Spleen (tissue), 11 donors: ENCODE results near the gene KRABD2.
A peak's percentile ranks its signal among the peaks of the same experiment; 100 is the strongest.
"Not testable (repeated sequence)": the region's sequence is repeated elsewhere in the genome, so short reads cannot be mapped to it uniquely, and the experiment has no call there.

Experiments
- DNase-seq: peaks from one replicate; pipeline ENCODE4 v3.0.0-alpha.2; 2020
- H3K27ac ChIP-seq, 8 donors: fragments of 200-600 bp; sonication (generic) in 7 of 8; 1 replicate in 4 of 8; 2 replicates in 4 of 8; pipeline versions ENCODE4 v1.5.0 to v1.8.0; 2016 to 2021; ENCODE audit warnings: inconsistent platforms in 4 of 8, mild to moderate bottlenecking in 4 of 8, moderate library complexity in 1 of 8
- H3K27me3 ChIP-seq, 7 donors: fragments of 200-600 bp; sonication (generic) in 6 of 7; replicated peaks in 1 of 7; 1 replicate in 4 of 7; 2 replicates in 3 of 7; pipeline versions ENCODE4 v1.5.0 to v1.8.0; 2016 to 2021; ENCODE audit warnings: inconsistent platforms in 3 of 7, mild to moderate bottlenecking in 1 of 7
- H3K36me3 ChIP-seq, 6 donors: fragments of 200-600 bp; sonication (generic) in 5 of 6; 1 replicate in 4 of 6; 2 replicates in 2 of 6; pipeline versions ENCODE4 v1.5.0 to v1.8.0; 2016 to 2021; ENCODE audit warnings: inconsistent platforms in 2 of 6
- H3K4me1 ChIP-seq, 6 donors: fragments of 200-600 bp; sonication (generic) in 5 of 6; 1 replicate in 3 of 6; 2 replicates in 3 of 6; pipeline versions ENCODE4 v1.5.0 to v1.8.0; 2016 to 2021; ENCODE audit warnings: inconsistent platforms in 3 of 6
- H3K4me3 ChIP-seq, 8 donors: fragments of 200-600 bp; sonication (generic) in 7 of 8; 1 replicate in 4 of 8; 2 replicates in 4 of 8; pipeline versions ENCODE4 v1.5.0 to v1.8.0; 2016 to 2021; ENCODE audit warnings: inconsistent platforms in 4 of 8, mild to moderate bottlenecking in 4 of 8, moderate library complexity in 2 of 8
- H3K9me3 ChIP-seq, 8 donors: fragments of 200-600 bp; sonication (generic) in 7 of 8; 1 replicate in 4 of 8; 2 replicates in 4 of 8; pipeline versions ENCODE4 v1.5.0 to v1.8.0; 2016 to 2021; ENCODE audit warnings: inconsistent platforms in 4 of 8
- POLR2A ChIP-seq, 3 donors: fragments of 450-650 bp; IDR thresholded peaks; one replicate each; pipeline ENCODE4 v1.5.1; 2017; ENCODE audit warnings: antibody characterized with exemption in 3 of 3, mild to moderate bottlenecking in 1 of 3
- POLR2AphosphoS5 ChIP-seq, 3 donors: sonication (generic); formaldehyde crosslinking; IDR thresholded peaks; one replicate each; pipeline ENCODE4 v1.5.1; 2017; ENCODE audit warnings: antibody characterized with exemption in 3 of 3
- WGBS, 5 donors: extraction: QIAGEN DNeasy Blood & Tissue Kit in 3 of 5; methylation state at CpG; one replicate each; pipeline versions ENCODE4 v1.1.5 to v1.1.7; 2013 to 2018; 5-methylcytosine and 5-hydroxymethylcytosine counted together
- intact Hi-C: fragments of 100-400 bp; cut with DNase I; formaldehyde crosslinking; loops from one replicate; pipeline ENCODE4 v1.15.0; 2023; ENCODE audit warnings: low total_unique reads
- TF ChIP-seq, protein P1 (sequence below), 11 experiments: fragments of 200-600 bp in 7 of 11; fragments of 450-650 bp in 4 of 11; sonication (generic) in 4 of 11; IDR thresholded peaks in 8 of 11; conservative IDR thresholded peaks in 3 of 11; 1 replicate in 7 of 11; 2 replicates in 4 of 11; pipeline versions ENCODE4 v1.4.0 to v1.8.0; 2016 to 2021; ENCODE audit warnings: antibody characterized with exemption in 11 of 11, inconsistent platforms in 4 of 11, mild to moderate bottlenecking in 1 of 11
- donor health status: healthy with polysubstance abuse.
- donor health status: DM: no; HTN: no; CAD: no; lungs with moderate emphysema.
- donor health status: DM: no; HTN: no; CAD: no.
- donor health status: Bipolar disorder and iron deficiency.
- donor health status: healthy.
- donor health status: DM: no; HTN: no; CAD: no.
- donor health status: DM: yes; HTN: yes; CAD: no.

KRABD2 gene

GRCh38 chr17:8401107-8401506 lies 24.6 kb upstream of the KRABD2 start:
- TF ChIP-seq POLR2A (IDR thresholded peaks at IDR 0.05) (no peak), POLR2AphosphoS5 (IDR thresholded peaks at IDR 0.05) (no peak)
- TF ChIP-seq, protein P1, sequence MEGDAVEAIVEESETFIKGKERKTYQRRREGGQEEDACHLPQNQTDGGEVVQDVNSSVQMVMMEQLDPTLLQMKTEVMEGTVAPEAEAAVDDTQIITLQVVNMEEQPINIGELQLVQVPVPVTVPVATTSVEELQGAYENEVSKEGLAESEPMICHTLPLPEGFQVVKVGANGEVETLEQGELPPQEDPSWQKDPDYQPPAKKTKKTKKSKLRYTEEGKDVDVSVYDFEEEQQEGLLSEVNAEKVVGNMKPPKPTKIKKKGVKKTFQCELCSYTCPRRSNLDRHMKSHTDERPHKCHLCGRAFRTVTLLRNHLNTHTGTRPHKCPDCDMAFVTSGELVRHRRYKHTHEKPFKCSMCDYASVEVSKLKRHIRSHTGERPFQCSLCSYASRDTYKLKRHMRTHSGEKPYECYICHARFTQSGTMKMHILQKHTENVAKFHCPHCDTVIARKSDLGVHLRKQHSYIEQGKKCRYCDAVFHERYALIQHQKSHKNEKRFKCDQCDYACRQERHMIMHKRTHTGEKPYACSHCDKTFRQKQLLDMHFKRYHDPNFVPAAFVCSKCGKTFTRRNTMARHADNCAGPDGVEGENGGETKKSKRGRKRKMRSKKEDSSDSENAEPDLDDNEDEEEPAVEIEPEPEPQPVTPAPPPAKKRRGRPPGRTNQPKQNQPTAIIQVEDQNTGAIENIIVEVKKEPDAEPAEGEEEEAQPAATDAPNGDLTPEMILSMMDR (IDR thresholded peaks at IDR 0.05 in 8 of 11, conservative IDR thresholded peaks at IDR 0.05 in 3 of 11), result no peak
- 84 to 93% (median 86%) methylated on average over 2 of the region's 2 CpGs for WGBS, 5 donors
- intact Hi-C loops, result no loop called here
- no peak for DNase-seq
- H3K4me3 ChIP-seq, result no peak overlapping the region
- H3K27me3 ChIP-seq, result peaks cover 0 to 66% (median 0%) of the 10 kb centered on the region in 7 donors
- no peaks in the 10 kb centered on the region for H3K36me3 ChIP-seq
- H3K4me1 ChIP-seq, result no peaks in the 10 kb centered on the region
- no peaks in the 10 kb centered on the region for H3K9me3 ChIP-seq
- H3K27ac ChIP-seq, result no peak overlapping the region

DNA sequence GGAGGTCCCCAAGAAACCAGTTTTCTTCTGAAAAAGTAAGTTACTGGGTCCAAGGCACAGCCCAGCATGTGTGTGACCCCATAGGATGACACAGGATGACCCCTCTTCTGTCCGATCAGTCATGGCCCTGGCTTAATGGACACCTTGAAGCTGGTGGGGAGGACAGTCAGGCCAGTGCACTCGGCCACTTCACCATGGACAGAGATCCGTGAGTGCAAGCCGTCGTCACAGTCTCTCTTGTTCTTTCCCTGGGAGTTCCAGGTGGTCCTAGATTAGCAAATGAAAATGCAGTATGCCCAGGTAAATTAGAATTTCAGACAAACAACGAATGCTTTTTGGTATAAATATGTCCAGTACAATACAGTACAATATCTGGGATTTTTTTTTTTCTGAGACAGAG lies 22.5 kb upstream of the KRABD2 start:
- no peak overlapping the region for H3K4me3 ChIP-seq
- H3K36me3 ChIP-seq, result no peaks in the 10 kb centered on the region
- intact Hi-C loops, result no loop called here
- H3K27me3 ChIP-seq, result peaks cover 0 to 66% (median 0%) of the 10 kb centered on the region in 7 donors
- 60 to 74% (median 62%) methylated on average over 6 of the region's 6 CpGs for WGBS, 5 donors
- peak; percentile 40 for DNase-seq
- H3K27ac ChIP-seq, result no peak overlapping the region
- H3K9me3 ChIP-seq, result no peaks in the 10 kb centered on the region
- TF ChIP-seq POLR2AphosphoS5 (IDR thresholded peaks at IDR 0.05), result no peak
- TF ChIP-seq POLR2A (IDR thresholded peaks at IDR 0.05), result no peak
- TF ChIP-seq, protein P1 (IDR thresholded peaks at IDR 0.05 in 8 of 11, conservative IDR thresholded peaks at IDR 0.05 in 3 of 11), result no peak
- H3K4me1 ChIP-seq, result peaks cover 0 to 4% (median 1%) of the 10 kb centered on the region in 6 donors

DNA sequence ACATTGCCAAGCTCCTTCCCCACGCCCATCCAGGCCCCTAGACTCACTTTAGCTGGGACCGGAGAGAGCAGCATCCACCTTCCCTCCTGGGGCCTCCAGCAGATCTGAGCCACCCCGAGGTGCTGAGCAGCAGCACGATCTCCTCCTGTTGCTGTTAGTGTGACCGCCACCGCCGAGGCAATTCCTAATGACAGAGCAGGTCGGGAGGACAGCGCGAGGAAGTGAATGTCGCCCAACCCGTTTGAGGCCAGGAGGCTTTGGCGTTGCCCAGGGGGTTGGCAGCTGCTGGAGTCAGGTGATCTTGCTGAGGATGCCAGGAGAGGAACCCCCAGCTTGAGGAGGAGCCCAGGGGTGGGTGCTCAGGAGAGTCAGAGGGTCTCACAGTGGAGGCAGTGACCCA lies 21.1 kb upstream of the KRABD2 start, which contains the start of gene RNF222:
Gene RNF222 (minus strand): TSS at position 192 of the 400 bp plus-strand sequence. CDS start 4,366 bp downstream, outside the sequence.
- WGBS, 5 donors, result 57 to 67% (median 62%) methylated on average over 8 to 13 of the region's 13 CpGs
- intact Hi-C loops, result no loop called here
- no peak for TF ChIP-seq POLR2A (IDR thresholded peaks at IDR 0.05)
- TF ChIP-seq, protein P1 (IDR thresholded peaks at IDR 0.05 in 8 of 11, conservative IDR thresholded peaks at IDR 0.05 in 3 of 11), result no peak

GRCh38 chr17:8394497-8394896 lies 18.0 kb upstream of the KRABD2 start:
- Histone ChIP-seq H3K4me1 (peaks cover 0 to 17% (median 8%) of the 10 kb centered on the region in 6 donors), H3K27me3 (peaks cover 0 to 62% (median 0%) of the 10 kb centered on the region in 7 donors)
- H3K27ac ChIP-seq, H3K36me3 ChIP-seq, H3K4me3 ChIP-seq, H3K9me3 ChIP-seq, intact Hi-C loops: not testable (repeated sequence)
- whole genome bisulfite sequencing, 5 donors, result 83 to 97% (median 91%) methylated on average over 9 of the region's 9 CpGs
- DNase-seq, result peak; percentile 59

More for the DNA sequence above, 21.1 kb upstream of the KRABD2 start, which contains the start of gene RNF222:
- Histone ChIP-seq H3K27me3 (peaks cover 0 to 70% (median 0%) of the 10 kb centered on the region in 7 donors), H3K4me3 (no peak within 1 kb of the TSS), H3K27ac (no peak within 1 kb of the TSS), H3K36me3 (no peaks in the 10 kb centered on the region), H3K9me3 (no peaks in the 10 kb centered on the region), H3K4me1 (peaks cover 0 to 17% (median 8%) of the 10 kb centered on the region in 6 donors)
- DNase-seq, result peak; percentile 36
